ENCODE data around the gene DSCAML1. TPM values are rescaled to one million over a fixed set of nuclear protein-coding genes. Genes with fewer than 3 reads are reported as not detected.

DSCAML1 gene
- total RNA-seq, 4 donors from 2014 or later, result 0.29 to 29.1 (median 3.4) TPM

DNA sequence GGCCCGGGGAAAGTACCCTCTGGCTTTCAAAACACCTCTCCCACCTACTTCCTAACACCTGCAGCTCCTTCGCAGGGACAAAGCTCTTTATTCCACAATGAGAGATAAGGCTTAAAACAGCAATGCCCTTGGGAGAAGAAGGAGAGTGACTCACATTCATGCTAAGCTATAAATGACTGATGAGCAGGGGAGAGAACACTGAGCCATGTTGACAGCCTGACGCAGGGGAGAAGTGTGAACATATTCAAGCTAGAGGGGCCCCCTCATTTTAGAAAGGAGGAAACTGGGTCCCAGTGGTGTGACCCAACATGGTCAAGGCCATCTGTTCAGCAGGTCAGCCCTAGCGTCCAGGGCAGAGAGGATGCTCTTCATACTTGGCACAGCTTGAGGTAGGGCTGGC lies 171.8 kb downstream of the DSCAML1 start:
- Histone ChIP-seq H3K36me3 (no peaks in the 10 kb centered on the region), H3K9me3 (peaks cover 0 to 8% of the 10 kb centered on the region in 2 donors), H3K27me3 (no peaks in the 10 kb centered on the region), H3K27ac (no peak overlapping the region), H3K4me3 (no peak overlapping the region), H3K4me1 (no peaks in the 10 kb centered on the region)
- intact Hi-C loops (cut with DNase I; ENCODE audit: low total_unique reads), result no loop called here
- no peak for DNase-seq
- TF ChIP-seq, protein P1, sequence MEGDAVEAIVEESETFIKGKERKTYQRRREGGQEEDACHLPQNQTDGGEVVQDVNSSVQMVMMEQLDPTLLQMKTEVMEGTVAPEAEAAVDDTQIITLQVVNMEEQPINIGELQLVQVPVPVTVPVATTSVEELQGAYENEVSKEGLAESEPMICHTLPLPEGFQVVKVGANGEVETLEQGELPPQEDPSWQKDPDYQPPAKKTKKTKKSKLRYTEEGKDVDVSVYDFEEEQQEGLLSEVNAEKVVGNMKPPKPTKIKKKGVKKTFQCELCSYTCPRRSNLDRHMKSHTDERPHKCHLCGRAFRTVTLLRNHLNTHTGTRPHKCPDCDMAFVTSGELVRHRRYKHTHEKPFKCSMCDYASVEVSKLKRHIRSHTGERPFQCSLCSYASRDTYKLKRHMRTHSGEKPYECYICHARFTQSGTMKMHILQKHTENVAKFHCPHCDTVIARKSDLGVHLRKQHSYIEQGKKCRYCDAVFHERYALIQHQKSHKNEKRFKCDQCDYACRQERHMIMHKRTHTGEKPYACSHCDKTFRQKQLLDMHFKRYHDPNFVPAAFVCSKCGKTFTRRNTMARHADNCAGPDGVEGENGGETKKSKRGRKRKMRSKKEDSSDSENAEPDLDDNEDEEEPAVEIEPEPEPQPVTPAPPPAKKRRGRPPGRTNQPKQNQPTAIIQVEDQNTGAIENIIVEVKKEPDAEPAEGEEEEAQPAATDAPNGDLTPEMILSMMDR (IDR thresholded peaks at IDR 0.05), result no peak
- TF ChIP-seq POLR2A (IDR thresholded peaks at IDR 0.05), result no peak

DNA sequence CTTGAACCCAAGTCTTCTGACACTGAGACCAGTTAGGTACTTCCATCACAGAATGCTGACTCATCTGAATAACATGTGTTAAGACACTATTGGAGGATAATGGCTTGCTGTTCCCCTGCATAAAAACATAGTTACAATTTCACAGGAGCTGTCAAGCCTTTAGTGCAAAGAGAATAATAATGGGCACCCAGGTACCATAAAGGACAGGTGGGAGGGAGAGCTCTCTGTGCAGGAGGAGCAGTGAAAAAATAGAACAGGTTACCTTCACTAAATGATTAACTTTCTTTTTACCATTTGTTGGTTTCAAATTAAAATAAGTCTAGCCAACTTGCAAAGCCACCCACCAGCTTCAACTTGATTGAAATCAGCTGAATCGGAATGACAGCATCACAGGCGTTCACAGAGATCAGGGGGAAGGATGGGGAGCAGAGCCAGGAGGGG lies 173.2 kb downstream of the DSCAML1 start:
- TF ChIP-seq POLR2A (IDR thresholded peaks at IDR 0.05), result no peak
- TF ChIP-seq, protein P1 (IDR thresholded peaks at IDR 0.05), result no peak
- Histone ChIP-seq H3K4me1 (no peaks in the 10 kb centered on the region), H3K27ac (no peak overlapping the region), H3K36me3 (no peaks in the 10 kb centered on the region), H3K9me3 (peaks cover 0 to 8% of the 10 kb centered on the region in 2 donors), H3K4me3 (no peak overlapping the region), H3K27me3 (no peaks in the 10 kb centered on the region)
- intact Hi-C loops (cut with DNase I; ENCODE audit: low total_unique reads), result no loop called here
- DNase-seq, result no peak

DNA sequence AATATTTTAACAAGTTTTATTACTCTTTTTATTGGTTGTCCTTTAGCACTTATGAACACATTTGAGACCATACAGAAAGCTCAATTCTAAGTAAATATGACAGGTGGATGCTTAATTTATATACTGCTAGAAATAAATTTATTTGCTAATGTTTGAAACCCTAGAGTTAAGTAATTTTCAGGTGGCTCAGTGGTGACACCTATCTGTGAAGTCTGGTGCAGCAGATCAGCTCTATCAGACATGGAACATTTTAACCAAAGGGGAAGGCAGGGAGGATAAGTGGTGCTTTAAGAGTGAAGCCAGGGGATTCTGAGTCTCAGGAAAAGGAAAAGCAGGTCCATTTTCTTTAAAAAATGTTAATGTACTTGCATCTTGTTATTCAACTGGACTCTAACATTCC lies 175.8 kb downstream of the DSCAML1 start:
- intact Hi-C loops (cut with DNase I; ENCODE audit: low total_unique reads), result no loop called here
- TF ChIP-seq, protein P1 (IDR thresholded peaks at IDR 0.05), result no peak
- TF ChIP-seq POLR2A (IDR thresholded peaks at IDR 0.05), result no peak

DNA sequence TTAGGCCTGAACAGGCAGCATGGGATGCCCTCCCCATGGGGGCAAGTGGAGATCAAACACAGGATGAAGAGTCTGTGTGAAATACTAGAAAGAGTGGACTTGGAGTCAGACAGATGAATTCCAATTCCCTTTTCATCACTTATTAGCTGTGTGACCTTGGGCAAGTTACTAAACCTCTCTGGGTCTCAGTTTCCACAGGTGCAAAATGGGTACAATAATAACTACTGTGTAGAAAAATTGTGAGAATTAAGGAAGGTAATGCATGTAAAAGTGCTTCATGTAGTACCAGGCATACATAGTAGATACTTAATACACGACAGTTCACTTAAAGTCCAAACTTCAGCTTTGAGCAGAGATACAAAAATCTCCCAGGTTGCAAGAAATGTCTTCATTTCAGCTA lies 176.4 kb downstream of the DSCAML1 start:
- no peak for TF ChIP-seq POLR2A (IDR thresholded peaks at IDR 0.05)
- TF ChIP-seq, protein P1 (IDR thresholded peaks at IDR 0.05), result no peak
- intact Hi-C loops (cut with DNase I; ENCODE audit: low total_unique reads), result no loop called here
- no peak for DNase-seq
- no peaks in the 10 kb centered on the region for H3K36me3 ChIP-seq
- H3K9me3 ChIP-seq, result peaks cover 0 to 8% of the 10 kb centered on the region in 2 donors
- no peak overlapping the region for H3K4me3 ChIP-seq
- H3K27me3 ChIP-seq, result no peaks in the 10 kb centered on the region
- no peak overlapping the region for H3K27ac ChIP-seq
- no peaks in the 10 kb centered on the region for H3K4me1 ChIP-seq

More for the DNA sequence above, 175.8 kb downstream of the DSCAML1 start:
- Histone ChIP-seq H3K9me3 (peaks cover 0 to 8% of the 10 kb centered on the region in 2 donors), H3K36me3 (no peaks in the 10 kb centered on the region), H3K27me3 (no peaks in the 10 kb centered on the region), H3K4me3 (no peak overlapping the region), H3K27ac (no peak overlapping the region), H3K4me1 (no peaks in the 10 kb centered on the region)
- no peak for DNase-seq

DNA sequence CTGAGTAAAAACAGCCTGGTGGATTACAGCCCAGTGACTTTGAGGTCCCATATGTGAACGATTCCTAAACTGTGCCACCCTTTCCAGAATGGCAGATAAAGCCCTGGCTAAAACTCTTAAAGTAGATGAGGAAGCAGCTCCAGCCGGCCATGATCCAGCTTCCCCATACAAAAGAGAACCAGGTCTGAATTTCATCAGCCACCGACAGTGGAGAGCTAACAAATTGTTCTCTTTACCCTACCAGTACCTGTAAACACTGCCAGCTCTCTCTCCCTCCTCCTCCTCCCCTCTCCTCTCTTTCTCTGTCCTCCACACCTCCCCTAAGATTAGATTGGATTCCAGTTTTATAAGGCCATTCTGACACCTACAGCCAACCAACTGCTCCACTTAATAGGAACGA lies 176.9 kb downstream of the DSCAML1 start:
- no peak for DNase-seq
- TF ChIP-seq, protein P1 (IDR thresholded peaks at IDR 0.05), result no peak
- TF ChIP-seq POLR2A (IDR thresholded peaks at IDR 0.05), result no peak
- H3K4me1 ChIP-seq, result no peaks in the 10 kb centered on the region
- no peak overlapping the region for H3K4me3 ChIP-seq
- intact Hi-C loops (cut with DNase I; ENCODE audit: low total_unique reads), result no loop called here
- H3K9me3 ChIP-seq, result peaks cover 0 to 8% of the 10 kb centered on the region in 2 donors
- no peak overlapping the region for H3K27ac ChIP-seq
- no peaks in the 10 kb centered on the region for H3K36me3 ChIP-seq
- no peaks in the 10 kb centered on the region for H3K27me3 ChIP-seq

Measured in uterus (tissue), 4 donors.